ENCODE measurements around the gene GPR107.

DNA sequence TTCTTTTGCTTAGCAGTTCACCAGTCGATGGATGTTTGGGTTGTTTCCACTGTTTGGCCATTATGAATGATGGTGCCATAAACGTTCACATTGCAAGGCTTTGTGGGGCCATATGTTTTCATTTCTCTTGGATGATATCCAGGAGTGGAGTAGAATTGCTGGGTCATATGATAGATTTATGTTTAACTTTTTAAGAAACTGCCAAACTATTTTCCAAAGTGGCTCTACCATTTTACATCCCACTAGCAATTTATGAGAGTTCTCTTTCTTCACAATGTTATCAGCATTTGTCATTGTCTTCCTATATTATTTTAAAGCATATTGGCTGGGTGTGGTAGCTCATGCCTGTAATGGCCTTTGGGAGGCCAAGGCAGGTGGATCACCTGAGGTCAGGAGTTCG is 5.2 kb downstream of the GPR107 start:
- TF ChIP-seq EP300 (IDR thresholded peaks at IDR 0.05), result no peak
- TF ChIP-seq, protein P1, sequence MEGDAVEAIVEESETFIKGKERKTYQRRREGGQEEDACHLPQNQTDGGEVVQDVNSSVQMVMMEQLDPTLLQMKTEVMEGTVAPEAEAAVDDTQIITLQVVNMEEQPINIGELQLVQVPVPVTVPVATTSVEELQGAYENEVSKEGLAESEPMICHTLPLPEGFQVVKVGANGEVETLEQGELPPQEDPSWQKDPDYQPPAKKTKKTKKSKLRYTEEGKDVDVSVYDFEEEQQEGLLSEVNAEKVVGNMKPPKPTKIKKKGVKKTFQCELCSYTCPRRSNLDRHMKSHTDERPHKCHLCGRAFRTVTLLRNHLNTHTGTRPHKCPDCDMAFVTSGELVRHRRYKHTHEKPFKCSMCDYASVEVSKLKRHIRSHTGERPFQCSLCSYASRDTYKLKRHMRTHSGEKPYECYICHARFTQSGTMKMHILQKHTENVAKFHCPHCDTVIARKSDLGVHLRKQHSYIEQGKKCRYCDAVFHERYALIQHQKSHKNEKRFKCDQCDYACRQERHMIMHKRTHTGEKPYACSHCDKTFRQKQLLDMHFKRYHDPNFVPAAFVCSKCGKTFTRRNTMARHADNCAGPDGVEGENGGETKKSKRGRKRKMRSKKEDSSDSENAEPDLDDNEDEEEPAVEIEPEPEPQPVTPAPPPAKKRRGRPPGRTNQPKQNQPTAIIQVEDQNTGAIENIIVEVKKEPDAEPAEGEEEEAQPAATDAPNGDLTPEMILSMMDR (IDR thresholded peaks at IDR 0.05), result no peak
- TF ChIP-seq POLR2A (IDR thresholded peaks at IDR 0.05; ENCODE audit: low read depth), result no peak

Data from esophagus muscularis mucosa (tissue), 4 donors.